GM19193 (cell line): ENCODE measurements around the gene CDH18.

Source experiments
- POLR2A ChIP-seq: IDR thresholded peaks from 4 replicates; pipeline ENCODE4 v1.6.1; 2011; ENCODE audit not compliant: insufficient read depth, insufficient read length; ENCODE audit errors: extremely low read depth

CDH18 gene

GRCh38 chr5:19891658-19892057 is 96.3 kb downstream of the CDH18 start:
- no peak for TF ChIP-seq POLR2A

GRCh38 chr5:19886123-19886917 is 101.7 kb downstream of the CDH18 start:
- no peak for TF ChIP-seq POLR2A

- TF ChIP-seq POLR2A = no peak
These were observed 102.8 kb downstream of the CDH18 start for GRCh38 chr5:19885040-19885824.

DNA sequence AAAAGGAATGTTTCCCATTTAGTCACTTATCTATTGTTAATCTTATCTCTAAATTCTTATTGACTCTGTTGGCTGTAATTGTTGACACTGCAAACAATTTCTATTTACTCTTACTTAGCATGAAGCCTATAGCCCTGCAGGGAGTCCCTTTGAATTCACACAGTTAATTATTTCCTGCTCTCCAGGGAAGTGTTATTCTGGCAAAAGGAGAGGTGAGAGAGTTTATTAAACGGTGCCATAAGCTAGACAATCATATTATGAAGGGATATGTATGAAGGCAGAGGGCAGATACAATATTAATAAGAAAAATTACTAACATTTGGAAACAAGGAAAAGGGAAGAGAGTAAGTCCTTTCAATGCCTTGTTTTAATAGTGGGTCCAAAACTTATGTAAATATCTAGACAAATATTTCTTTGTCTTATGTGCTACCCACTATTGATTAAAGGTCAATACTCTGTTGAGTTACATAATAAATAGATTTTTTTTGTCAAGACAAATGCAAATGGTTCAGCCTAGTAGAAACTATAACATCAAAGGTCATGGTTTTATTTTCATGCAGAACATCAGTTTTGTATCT is 107.1 kb downstream of the CDH18 start:
- TF ChIP-seq POLR2A = no peak

DNA sequence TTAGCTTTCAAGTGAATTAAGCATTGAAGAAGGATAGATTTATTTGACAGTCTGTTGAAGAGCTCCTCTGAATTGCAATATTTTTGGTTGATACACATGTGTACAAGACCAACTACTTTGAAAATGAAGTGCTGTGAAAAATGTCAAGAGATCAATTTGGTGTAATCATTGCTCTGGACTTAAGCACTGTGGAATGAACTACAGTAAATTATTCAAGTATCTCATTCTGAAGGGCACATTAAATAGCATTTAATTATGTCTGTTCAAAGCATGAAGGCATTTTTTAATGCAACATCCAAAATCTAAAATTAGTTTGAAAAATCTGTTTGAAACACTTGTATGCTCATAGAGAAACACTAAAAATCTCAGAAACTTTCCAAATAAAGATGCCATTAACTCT is 107.5 kb downstream of the CDH18 start:
- TF ChIP-seq POLR2A = no peak

DNA sequence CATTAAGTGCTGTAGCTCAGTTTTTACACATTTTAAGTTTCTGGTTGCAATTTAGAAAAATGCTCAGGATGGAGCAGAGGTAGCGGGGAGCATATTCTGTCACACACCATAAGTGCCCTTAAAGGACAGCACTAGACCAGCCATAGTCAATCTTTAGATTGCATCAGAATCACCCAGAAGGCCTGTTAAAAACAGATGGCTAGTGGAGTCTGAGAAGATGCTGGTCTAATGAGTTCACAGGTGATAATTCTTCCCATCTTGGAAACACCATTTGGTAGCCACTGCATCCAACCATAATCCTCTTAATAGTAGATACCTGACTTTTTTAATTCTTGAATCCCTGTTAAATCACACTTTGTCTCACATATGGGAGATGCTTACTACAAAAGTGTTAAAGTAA is 113.2 kb downstream of the CDH18 start:
- TF ChIP-seq POLR2A = no peak

- no peak for TF ChIP-seq POLR2A
These were observed 121.9 kb downstream of the CDH18 start for GRCh38 chr5:19866090-19866450.

DNA sequence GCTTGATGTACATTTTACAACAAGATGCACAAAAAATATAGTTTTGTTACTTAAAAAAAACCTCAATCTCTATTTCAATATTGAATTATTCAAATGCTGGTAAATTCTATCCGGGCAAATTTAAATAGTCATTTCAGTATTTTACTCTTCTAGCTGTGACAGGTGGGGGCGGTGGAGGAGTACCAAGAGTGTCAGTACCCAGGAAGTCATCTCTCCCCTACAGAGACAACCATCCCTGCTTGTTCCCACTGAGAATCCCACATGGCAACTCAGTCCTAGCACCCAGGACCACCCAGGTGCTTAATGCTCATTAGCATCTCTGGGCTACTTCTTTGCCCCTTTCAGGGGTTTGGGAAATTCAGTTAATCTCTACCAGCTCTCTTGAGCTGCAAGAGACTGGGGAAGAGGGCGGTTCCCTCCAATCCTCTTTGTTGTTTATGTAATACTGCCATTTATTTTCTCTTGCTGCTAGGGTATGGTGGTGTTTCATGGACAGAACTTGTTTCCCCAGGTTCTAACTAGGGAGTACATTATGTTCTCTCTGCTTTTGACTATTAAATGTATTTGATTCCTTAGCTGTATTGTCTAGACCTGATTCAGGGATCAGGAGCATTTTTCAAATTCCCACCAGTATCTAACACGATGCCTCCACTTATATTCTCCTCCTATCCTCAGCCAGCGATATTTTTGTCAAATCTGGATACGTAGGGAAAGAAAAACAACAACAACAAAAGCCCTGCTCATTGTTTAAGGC is 122.5 kb downstream of the CDH18 start:
- no peak for TF ChIP-seq POLR2A

- no peak for TF ChIP-seq POLR2A
These were observed 125.3 kb downstream of the CDH18 start for GRCh38 chr5:19862711-19863110.

DNA sequence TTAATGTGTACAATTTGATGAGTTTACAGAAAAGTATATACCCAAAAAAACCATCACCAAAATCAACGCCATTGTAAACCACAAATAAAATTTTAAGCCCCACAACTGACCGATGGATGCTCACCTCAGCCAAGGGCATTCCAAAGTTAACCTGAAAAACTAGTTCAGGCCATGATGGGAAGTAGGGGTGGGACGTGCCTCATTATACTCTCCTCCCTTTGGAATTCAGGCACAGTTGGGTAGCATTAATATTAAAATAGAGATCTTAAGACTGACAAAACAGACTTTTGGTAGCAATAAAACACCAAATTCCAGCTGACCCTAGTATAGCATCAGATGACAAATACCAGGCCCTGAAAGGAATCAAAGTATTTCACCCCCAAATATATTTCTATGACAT is 129.0 kb downstream of the CDH18 start:
- TF ChIP-seq POLR2A = no peak

- no peak for TF ChIP-seq POLR2A
These were observed 132.1 kb downstream of the CDH18 start for GRCh38 chr5:19855931-19856330.

- TF ChIP-seq POLR2A = no peak
These were observed 132.5 kb downstream of the CDH18 start for GRCh38 chr5:19855453-19855852.

GRCh38 chr5:19855031-19855430 is 133.0 kb downstream of the CDH18 start:
- TF ChIP-seq POLR2A = no peak

- no peak for TF ChIP-seq POLR2A
These were observed 134.3 kb downstream of the CDH18 start for GRCh38 chr5:19853616-19854240.

DNA sequence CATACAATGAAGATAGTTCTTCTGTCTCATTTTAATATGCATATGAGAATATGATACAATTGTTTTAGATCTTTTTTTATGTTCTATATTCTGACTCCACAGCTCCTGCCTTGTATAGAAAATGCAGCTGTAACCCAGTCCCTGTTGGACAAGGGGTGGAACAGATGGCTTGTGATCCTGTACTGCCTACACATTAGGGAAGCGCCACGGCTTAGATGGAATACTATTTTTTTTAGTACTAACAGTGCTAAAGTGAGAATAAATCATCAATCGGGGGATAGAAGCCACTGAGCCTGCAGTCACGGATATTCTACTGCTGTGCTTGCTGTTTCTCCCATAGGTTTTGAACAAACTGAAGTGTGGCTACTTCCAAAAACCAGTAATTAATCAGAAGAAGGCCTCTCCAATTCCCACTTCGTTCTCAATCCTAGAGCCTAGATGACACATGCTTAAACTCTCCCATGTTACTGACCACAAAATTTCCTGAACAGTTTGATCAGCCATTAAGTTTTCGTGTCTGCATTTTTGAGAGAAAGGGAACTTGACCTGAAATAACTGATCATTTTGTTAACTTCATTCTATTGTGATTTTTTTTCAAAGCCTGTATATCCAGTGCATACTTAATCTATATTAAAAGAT is 150.3 kb downstream of the CDH18 start:
- no peak for TF ChIP-seq POLR2A

GRCh38 chr5:19835442-19835841 is 152.6 kb downstream of the CDH18 start:
- no peak for TF ChIP-seq POLR2A
